ES-I3 (cell line): ENCODE data around the gene ERMN.

Source experiments
- H3K36me3 ChIP-seq: 2 replicates; pipeline ENCODE4 v1.6.1; 2013; ENCODE audit warnings: mild to moderate bottlenecking, low read length, control low read depth, moderate library complexity; ENCODE audit not compliant: insufficient read depth
- H3K4me1 ChIP-seq: 2 replicates; pipeline ENCODE4 v1.6.1; 2013; ENCODE audit warnings: mild to moderate bottlenecking, control low read depth, low read length; ENCODE audit not compliant: insufficient read depth
- H3K9ac ChIP-seq: 2 replicates; pipeline ENCODE4 v1.6.1; 2013; ENCODE audit warnings: low read depth, mild to moderate bottlenecking, low read length, moderate library complexity
- H3K9me3 ChIP-seq: 2 replicates; pipeline ENCODE4 v1.6.1; 2013; ENCODE audit warnings: mild to moderate bottlenecking, low read length, moderate library complexity; ENCODE audit not compliant: control insufficient read depth, insufficient read depth

Gene ERMN

DNA sequence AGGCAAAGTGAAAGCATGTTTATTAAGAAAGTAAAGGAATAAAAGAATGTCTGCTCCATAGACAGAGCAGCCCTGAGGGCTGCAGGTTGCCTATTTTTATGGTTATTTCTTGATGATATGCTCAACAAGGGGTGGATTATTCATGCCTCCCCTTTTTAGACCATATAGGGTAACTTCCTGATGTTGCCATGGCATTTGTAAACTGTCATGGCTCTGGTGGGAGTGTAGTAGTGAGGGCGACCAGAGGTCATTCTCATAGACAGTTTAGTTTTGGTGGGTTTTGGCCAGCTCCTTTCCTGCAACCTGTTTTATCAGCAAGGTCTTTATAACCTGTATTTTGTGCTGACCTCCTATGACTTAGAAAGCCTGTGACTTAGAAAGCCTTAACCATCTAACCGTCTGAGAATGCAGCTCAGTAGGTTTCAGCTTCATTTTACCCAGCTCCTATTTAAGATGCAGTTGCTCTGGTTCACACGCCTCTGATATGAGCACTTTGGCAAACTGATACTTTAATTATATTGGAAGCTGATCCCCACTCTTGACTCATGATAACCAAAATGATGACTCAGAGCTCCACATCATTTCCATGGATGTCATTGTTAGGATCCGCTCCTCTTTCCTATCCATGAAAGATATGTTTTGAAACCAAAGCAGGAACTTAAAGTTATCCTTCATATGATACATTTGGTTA is 14.5 kb upstream of the ERMN start:
- H3K9ac ChIP-seq, result no peak overlapping the region
- no peaks in the 10 kb centered on the region; the same call in 1 of the 2 replicates for H3K4me1 ChIP-seq
- peaks cover 4% of the 10 kb centered on the region; the same call in 1 of the 2 replicates for H3K9me3 ChIP-seq
- no peaks in the 10 kb centered on the region for H3K36me3 ChIP-seq

GRCh38 chr2:157337978-157338377 is 12.4 kb upstream of the ERMN start:
- H3K9ac ChIP-seq, result no peak overlapping the region
- H3K4me1 ChIP-seq, result no peaks in the 10 kb centered on the region; the same call in 1 of the 2 replicates
- peaks cover 4% of the 10 kb centered on the region; the same call in 1 of the 2 replicates for H3K9me3 ChIP-seq
- H3K36me3 ChIP-seq, result no peaks in the 10 kb centered on the region

DNA sequence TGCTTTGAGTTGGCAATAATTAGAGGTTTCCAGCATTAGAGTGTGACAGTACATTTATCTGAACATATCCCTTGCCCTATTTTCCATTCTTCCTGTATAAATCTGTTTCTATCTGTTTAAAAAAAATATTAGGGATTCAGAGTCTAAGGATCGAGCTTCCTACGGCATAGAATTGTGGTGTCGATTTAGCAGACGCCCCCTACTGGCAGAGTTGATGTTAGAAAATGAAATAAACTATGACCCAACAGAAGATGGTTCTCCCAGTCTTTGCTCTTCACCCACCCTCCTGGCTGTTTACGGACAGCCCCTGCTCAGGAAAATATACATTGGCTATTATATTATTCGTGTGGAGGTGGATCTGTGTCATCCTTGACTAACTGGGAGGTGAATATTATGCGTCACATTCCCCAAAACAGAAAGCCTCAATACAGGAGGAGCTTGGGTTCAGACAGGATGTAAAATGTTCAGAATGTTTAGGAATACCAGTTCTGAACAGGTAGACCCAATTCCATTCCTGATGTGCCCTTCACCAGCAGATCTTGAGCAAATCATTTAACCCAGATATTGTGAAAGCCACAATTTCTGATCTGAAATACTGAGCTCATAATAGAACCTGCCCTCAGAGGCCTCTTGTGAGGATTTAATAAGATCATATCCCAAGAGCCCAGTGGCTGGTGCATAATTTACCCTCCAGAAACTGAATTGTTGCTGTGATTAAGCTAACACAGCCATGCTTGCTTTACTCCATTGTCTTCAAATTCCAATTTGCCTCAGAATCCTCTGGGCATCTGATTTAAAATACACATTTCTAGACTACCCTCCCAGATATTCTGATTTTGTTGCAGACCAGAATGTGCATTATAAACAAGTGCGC is 10.8 kb upstream of the ERMN start:
- H3K9me3 ChIP-seq, result no peaks in the 10 kb centered on the region
- no peaks in the 10 kb centered on the region for H3K36me3 ChIP-seq
- H3K4me1 ChIP-seq, result no peaks in the 10 kb centered on the region; the same call in 1 of the 2 replicates
- H3K9ac ChIP-seq, result no peak overlapping the region

DNA sequence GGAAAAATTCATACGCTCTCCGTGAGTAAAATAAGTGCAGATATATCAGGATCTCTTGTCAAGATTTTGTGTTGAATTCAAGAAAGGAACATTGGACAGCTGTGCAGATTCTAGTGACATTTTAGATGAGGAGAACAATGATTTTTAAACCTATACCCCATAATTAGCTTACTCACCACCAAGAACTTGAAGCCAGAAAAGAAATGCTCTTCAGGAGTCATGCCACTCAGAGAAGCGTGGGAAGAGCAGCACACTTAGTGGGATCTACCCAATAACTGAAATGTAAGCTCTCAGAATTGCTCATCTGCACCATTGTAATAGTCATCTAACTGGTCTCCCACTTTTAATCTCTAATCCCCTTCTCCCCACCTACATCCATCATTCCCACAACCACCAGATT is 9.2 kb upstream of the ERMN start:
- no peak overlapping the region for H3K9ac ChIP-seq
- no peaks in the 10 kb centered on the region for H3K9me3 ChIP-seq
- no peaks in the 10 kb centered on the region; the same call in 1 of the 2 replicates for H3K4me1 ChIP-seq
- H3K36me3 ChIP-seq, result no peaks in the 10 kb centered on the region

- H3K36me3 ChIP-seq, result no peaks in the 10 kb centered on the region
Observed at GRCh38 chr2:157334335-157334734, 8.7 kb upstream of the ERMN start.

DNA sequence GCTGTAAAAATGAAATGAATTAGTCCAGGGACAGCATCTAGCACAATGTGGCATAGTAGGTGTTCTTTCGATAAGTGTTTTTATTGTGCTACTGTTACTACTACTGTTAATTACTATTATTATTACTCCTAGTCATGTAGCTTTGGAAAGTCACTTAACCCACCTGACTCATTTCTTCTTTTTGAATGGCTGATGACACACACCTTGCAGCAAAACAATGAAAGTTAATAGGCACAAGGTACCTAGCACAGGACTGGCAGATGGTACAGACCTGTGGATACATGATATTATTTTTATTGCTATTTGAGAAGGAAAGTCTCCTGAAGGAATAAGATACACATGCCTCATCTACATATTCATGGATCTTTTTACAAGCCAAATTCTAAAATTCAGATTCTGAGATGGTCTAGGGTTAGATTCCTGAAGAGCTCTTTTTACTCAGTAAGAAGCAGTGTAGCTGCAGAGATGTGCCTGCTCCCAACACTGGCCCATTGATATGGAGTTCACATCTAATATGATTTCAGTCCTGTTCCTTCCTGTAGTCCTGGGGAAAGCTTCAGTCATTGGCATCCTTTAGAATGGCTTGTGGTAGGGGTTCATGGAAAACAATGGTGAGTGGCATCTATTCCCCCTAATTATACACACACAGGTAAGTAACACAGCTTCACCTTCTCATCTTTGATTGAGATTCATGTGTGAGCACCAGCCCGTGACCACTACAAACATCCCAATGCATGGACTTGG is 7.9 kb upstream of the ERMN start:
- Histone ChIP-seq H3K4me1 (no peaks in the 10 kb centered on the region), H3K9ac (no peak overlapping the region), H3K36me3 (no peaks in the 10 kb centered on the region), H3K9me3 (no peaks in the 10 kb centered on the region)

More at GRCh38 chr2:157334335-157334734, 8.7 kb upstream of the ERMN start:
- H3K4me1 ChIP-seq, result no peaks in the 10 kb centered on the region
- no peaks in the 10 kb centered on the region for H3K9me3 ChIP-seq
- H3K9ac ChIP-seq, result no peak overlapping the region

GRCh38 chr2:157329524-157329923 is 3.9 kb upstream of the ERMN start:
- peaks cover 19% of the 10 kb centered on the region for H3K4me1 ChIP-seq

DNA sequence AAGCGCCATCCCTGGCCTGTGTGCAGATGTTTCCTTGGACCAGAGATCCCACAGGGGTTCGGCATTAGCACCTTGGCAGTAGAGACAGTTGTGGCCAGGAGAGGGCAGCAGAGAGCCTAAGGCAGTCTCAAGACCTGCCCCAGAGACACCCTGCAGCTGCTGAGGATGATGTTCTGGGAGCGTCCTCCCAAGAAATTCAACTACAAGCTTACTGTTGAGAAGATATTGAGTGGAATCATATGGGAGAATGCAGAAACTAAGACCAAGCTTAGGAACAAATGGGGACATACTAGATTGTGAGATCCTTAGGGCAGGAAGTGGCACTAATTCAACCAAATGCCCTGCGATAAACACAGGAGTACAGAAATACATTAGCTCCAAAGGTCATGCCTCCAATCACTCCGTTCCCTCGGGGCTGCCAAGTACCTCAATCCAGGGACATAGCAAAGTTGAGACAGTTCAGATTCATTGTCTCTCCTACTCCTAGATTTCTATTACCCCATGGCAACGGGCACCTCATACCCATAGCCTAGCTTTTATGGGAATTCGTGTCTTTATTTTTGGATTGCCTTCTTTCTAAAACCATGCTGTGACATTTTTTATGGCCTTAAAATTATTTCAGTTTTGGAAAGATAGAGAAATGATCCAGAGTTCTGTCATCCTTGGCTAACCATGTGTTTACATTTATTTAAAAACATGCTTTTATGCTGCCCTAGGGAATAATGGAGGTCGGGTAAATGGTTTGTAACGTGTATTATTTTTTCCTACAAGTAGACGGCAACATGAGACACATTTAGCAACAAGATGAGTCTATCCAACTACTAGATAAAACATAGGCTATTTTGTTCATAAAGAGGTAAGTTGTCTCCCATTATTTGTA is 2.2 kb upstream of the ERMN start:
- H3K4me1 ChIP-seq, result peaks cover 19% of the 10 kb centered on the region
- no peaks in the 10 kb centered on the region for H3K9me3 ChIP-seq
- no peaks in the 10 kb centered on the region for H3K36me3 ChIP-seq
- no peak overlapping the region for H3K9ac ChIP-seq

More at GRCh38 chr2:157329524-157329923, 3.9 kb upstream of the ERMN start:
- Histone ChIP-seq H3K36me3 (no peaks in the 10 kb centered on the region), H3K9ac (no peak overlapping the region), H3K9me3 (no peaks in the 10 kb centered on the region)

GRCh38 chr2:157327200-157327599 is 1.6 kb upstream of the ERMN start:
- Histone ChIP-seq H3K4me1 (peaks cover 19% of the 10 kb centered on the region), H3K9ac (no peak overlapping the region), H3K9me3 (no peaks in the 10 kb centered on the region), H3K36me3 (no peaks in the 10 kb centered on the region)

DNA sequence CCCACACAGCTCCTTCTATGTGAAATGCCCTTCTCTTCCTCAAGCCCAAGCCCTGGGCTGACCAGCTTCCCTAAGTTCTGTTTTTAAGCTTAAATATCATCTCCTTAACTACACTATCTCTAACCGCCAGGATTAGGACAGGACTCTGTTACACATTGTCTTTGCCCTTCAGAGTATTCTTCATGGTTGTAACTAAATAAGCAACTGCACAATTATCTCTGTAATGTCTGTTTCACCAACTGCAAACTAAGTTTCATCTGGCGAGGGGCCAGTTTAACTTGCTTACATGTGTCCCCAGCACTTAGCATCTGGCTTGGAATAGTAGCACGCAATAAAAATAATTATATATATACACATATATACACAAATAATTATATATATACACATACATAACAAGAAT is 1.1 kb upstream of the ERMN start:
- H3K9ac ChIP-seq, result no peak overlapping the region
- peaks cover 19% of the 10 kb centered on the region for H3K4me1 ChIP-seq
- no peaks in the 10 kb centered on the region for H3K36me3 ChIP-seq
- no peaks in the 10 kb centered on the region for H3K9me3 ChIP-seq

- H3K9me3 ChIP-seq, result no peaks in the 10 kb centered on the region
- peaks cover 19% of the 10 kb centered on the region for H3K4me1 ChIP-seq
- no peak overlapping the region for H3K9ac ChIP-seq
- no peaks in the 10 kb centered on the region for H3K36me3 ChIP-seq
Observed at GRCh38 chr2:157324331-157324843, 1.2 kb downstream of the ERMN start.

GRCh38 chr2:157322432-157322831 is 3.2 kb downstream of the ERMN start:
- peaks cover 16% of the 10 kb centered on the region for H3K4me1 ChIP-seq
- no peaks in the 10 kb centered on the region for H3K9me3 ChIP-seq
- H3K36me3 ChIP-seq, result no peaks in the 10 kb centered on the region

DNA sequence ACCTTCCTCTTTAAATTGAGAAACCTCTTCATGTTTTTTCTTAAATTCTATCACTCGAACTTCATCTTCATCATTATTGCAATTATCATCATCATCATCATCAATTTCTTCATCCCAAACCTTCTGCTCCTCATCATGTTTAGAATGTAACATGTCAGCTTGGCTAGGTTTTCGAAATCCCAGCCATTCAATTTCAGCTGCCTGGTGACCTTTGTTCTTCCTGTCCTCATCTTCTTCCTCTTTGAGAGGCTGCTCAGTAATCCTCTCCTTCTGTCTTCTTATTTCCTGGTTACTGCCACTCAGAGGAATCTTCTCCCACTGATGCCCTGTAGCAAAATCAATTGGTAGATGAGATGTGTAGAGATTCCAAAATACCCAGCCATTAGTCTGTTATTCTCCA is 4.2 kb downstream of the ERMN start:
- H3K4me1 ChIP-seq, result peaks cover 14% of the 10 kb centered on the region
- no peaks in the 10 kb centered on the region for H3K9me3 ChIP-seq
- no peaks in the 10 kb centered on the region for H3K36me3 ChIP-seq
- H3K9ac ChIP-seq, result no peak overlapping the region

More at GRCh38 chr2:157322432-157322831, 3.2 kb downstream of the ERMN start:
- H3K9ac ChIP-seq, result no peak overlapping the region
